ENCODE results near the gene BPIFB4. TPM values are rescaled to one million over a fixed set of nuclear protein-coding genes. Genes with fewer than 3 reads are reported as not detected.
"Not testable (repeated sequence)": the region's sequence is repeated elsewhere in the genome, so short reads cannot be mapped to it uniquely, and the experiment has no call there.

BPIFB4 gene
- polyA plus RNA-seq (2012; ENCODE audit: insufficient read depth, insufficient read length): not detected

GRCh38 chr20:33079259-33079658 lies at the start of gene BPIFB4:
Gene BPIFB4 (plus strand): TSS chr20:33079643. CDS start chr20:33081527, 1,884 bp downstream.
- DNase-seq (ENCODE audit: low read depth, low spot score): peak; percentile 26
- H3K4me3 ChIP-seq (ENCODE audit: low read length): no peak within 1 kb of the TSS

- H3K4me3 ChIP-seq (ENCODE audit: low read length): no peak overlapping the region
- no peak for DNase-seq (ENCODE audit: low read depth, low spot score)
Measured at GRCh38 chr20:33030076-33030475, 49.4 kb upstream of the BPIFB4 start.

GRCh38 chr20:33030569-33030968 lies 48.9 kb upstream of the BPIFB4 start:
- H3K4me3 ChIP-seq (ENCODE audit: low read length): no peak overlapping the region
- no peak for DNase-seq (ENCODE audit: low read depth, low spot score)

- no peak within 1 kb of the TSS for H3K4me3 ChIP-seq (ENCODE audit: low read length)
- no peak for DNase-seq (ENCODE audit: low read depth, low spot score)
Measured at GRCh38 chr20:33031531-33031930, 47.9 kb upstream of the BPIFB4 start, which contains the start of gene BPIFB6. Gene BPIFB6 (plus strand): TSS chr20:33031648. CDS start chr20:33031648, 0 bp downstream.

- DNase-seq (ENCODE audit: low read depth, low spot score): no peak
- no peak overlapping the region for H3K4me3 ChIP-seq (ENCODE audit: low read length)
Measured at GRCh38 chr20:33032555-33032954, 46.9 kb upstream of the BPIFB4 start.

- H3K4me3 ChIP-seq (ENCODE audit: low read length): no peak overlapping the region
Measured at GRCh38 chr20:33033381-33033780, 46.1 kb upstream of the BPIFB4 start.

GRCh38 chr20:33034115-33034514 lies 45.3 kb upstream of the BPIFB4 start:
- no peak overlapping the region for H3K4me3 ChIP-seq (ENCODE audit: low read length)
- no peak for DNase-seq (ENCODE audit: low read depth, low spot score)

More at GRCh38 chr20:33033381-33033780, 46.1 kb upstream of the BPIFB4 start:
- DNase-seq (ENCODE audit: low read depth, low spot score): no peak

- no peak for DNase-seq (ENCODE audit: low read depth, low spot score)
- no peak overlapping the region for H3K4me3 ChIP-seq (ENCODE audit: low read length)
Measured at GRCh38 chr20:33034901-33035492, 44.4 kb upstream of the BPIFB4 start.

GRCh38 chr20:33037456-33037855 lies 42.0 kb upstream of the BPIFB4 start:
- no peak overlapping the region for H3K4me3 ChIP-seq (ENCODE audit: low read length)
- DNase-seq (ENCODE audit: low read depth, low spot score): no peak

- H3K4me3 ChIP-seq (ENCODE audit: low read length): no peak overlapping the region
- DNase-seq (ENCODE audit: low read depth, low spot score): no peak
Measured at GRCh38 chr20:33038243-33038642, 41.2 kb upstream of the BPIFB4 start.

GRCh38 chr20:33042430-33042829 lies 37.0 kb upstream of the BPIFB4 start:
- no peak overlapping the region for H3K4me3 ChIP-seq (ENCODE audit: low read length)
- DNase-seq (ENCODE audit: low read depth, low spot score): no peak

GRCh38 chr20:33042983-33043730 lies 36.3 kb upstream of the BPIFB4 start:
- DNase-seq (ENCODE audit: low read depth, low spot score): no peak
- H3K4me3 ChIP-seq (ENCODE audit: low read length): no peak overlapping the region

GRCh38 chr20:33043731-33044181 lies 35.7 kb upstream of the BPIFB4 start:
- no peak for DNase-seq (ENCODE audit: low read depth, low spot score)

GRCh38 chr20:33045129-33045721 lies 34.2 kb upstream of the BPIFB4 start:
- H3K4me3 ChIP-seq (ENCODE audit: low read length); DNase-seq (ENCODE audit: low read depth, low spot score): not testable (repeated sequence)

More at GRCh38 chr20:33043731-33044181, 35.7 kb upstream of the BPIFB4 start:
- no peak overlapping the region for H3K4me3 ChIP-seq (ENCODE audit: low read length)

- no peak overlapping the region for H3K4me3 ChIP-seq (ENCODE audit: low read length)
- DNase-seq (ENCODE audit: low read depth, low spot score): no peak
Measured at GRCh38 chr20:33046412-33046811, 33.0 kb upstream of the BPIFB4 start.

GRCh38 chr20:33051333-33051732 lies 28.1 kb upstream of the BPIFB4 start:
- no peak for DNase-seq (ENCODE audit: low read depth, low spot score)
- H3K4me3 ChIP-seq (ENCODE audit: low read length): no peak overlapping the region

- H3K4me3 ChIP-seq (ENCODE audit: low read length): no peak within 1 kb of the TSS
- DNase-seq (ENCODE audit: low read depth, low spot score): no peak
Measured at GRCh38 chr20:33053291-33054106, 25.9 kb upstream of the BPIFB4 start, which contains the start of gene BPIFB3. Gene BPIFB3 (plus strand): TSS chr20:33053903. CDS start chr20:33055436, 1,533 bp downstream.

GRCh38 chr20:33054381-33054780 lies 25.1 kb upstream of the BPIFB4 start:
- no peak overlapping the region for H3K4me3 ChIP-seq (ENCODE audit: low read length)
- DNase-seq (ENCODE audit: low read depth, low spot score): no peak

- H3K4me3 ChIP-seq (ENCODE audit: low read length): no peak overlapping the region
- no peak for DNase-seq (ENCODE audit: low read depth, low spot score)
Measured at GRCh38 chr20:33054791-33055190, 24.7 kb upstream of the BPIFB4 start.
